Measurements from ENCODE around the gene BCAS3.
"Not testable (repeated sequence)": the region's sequence is repeated elsewhere in the genome, so short reads cannot be mapped to it uniquely, and the experiment has no call there.

BCAS3 gene

GRCh38 chr17:60891149-60891548, 213.5 kb downstream of the BCAS3 start:
- no peak for DNase-seq

DNA sequence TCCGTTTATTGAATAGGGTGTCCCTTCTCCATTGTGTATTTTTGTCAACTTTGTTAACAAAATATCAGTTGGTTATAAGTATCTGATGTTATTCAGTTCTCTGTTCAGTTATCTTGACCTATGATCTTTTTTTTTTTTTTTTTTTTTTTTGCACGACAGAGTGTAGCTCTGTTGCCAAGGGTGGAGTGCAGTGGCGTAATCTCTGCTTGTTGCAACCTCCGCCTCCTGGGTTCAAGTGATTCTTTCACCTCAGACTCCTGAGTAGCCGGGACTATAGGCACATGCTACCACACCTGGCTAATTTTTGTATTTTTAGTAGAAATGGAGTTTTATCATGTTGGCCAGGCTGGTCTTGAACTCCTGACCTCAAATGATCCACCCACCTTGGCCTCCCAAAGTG, 215.8 kb downstream of the BCAS3 start:
- DNase-seq: no peak

GRCh38 chr17:60896996-60897395, 219.3 kb downstream of the BCAS3 start:
- DNase-seq: no peak

DNA sequence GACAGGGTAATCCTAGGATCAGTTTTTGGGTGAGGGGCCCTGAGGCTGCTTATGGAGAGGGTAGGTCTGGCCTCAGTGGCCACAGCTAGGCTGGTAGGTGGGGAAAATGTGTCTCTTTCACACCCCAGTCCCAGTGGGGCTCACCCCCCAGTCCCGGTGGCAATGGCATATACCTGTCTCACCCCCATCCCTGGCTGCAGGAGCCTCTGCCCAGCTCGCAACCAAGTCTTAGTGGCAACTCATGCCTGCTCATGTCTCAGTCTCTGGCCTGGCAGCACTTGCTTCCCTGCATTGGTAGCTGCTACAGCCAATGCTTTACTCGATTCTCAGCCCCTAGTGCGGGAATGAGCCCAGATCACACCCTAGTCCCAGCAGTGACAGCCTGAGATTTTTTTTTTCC, 221.5 kb downstream of the BCAS3 start:
- DNase-seq: no peak

DNA sequence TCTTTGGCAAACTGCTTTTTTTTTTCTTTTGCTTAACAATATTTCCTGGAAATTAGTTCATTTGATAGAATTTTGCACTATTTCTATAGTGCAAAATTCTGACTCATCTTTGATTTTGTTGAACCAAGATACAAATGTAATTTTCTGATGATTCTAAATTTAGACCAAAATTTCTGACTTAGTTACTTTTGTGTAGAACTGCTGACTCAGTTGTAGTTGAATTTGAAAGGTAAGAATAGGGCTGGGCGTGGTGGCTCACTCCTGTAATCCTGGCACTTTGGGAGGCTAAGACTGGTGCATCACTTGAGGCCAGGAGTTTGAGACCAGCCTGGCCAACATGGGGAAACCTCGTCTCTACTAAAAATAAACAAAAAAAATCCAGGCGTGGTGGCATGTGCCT, 223.0 kb downstream of the BCAS3 start:
- no peak for DNase-seq

DNA sequence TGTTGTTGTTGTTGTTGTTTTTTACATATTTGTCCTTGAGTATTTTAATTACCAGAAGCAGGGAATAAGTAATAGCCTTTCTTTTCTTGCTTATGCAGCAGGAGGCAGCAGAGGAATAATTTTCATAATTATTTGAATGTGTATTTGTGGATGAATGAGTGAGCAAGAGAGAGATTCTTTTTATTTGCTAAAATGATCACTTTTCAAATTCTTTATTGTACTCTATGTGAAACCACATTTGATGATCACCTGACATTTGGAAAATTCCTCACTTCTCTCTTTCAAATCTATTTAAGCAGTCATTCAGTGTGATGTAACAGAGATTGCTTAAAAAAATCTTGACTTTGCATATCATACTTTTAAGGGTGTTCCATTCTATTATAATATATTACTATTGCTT, 223.6 kb downstream of the BCAS3 start:
- no peak for DNase-seq

DNA sequence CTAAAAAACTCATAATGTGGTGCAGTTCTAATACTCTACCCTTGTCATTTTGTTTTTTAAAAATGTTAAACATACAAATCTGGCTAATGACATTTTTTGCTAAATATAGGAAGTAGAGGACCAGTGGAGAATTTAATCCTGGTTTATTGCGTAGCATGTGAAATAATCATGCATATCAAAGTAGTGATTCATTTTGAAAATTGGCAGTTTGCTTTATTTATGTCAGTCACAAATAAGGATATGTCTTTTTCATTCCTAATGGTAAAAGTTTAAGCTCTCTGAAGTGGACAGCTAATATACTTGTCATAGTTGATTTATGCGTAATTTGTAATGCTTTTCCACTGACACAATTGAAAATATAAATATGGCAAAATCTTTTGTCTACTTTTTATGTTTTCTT, 224.2 kb downstream of the BCAS3 start:
- no peak for DNase-seq

DNA sequence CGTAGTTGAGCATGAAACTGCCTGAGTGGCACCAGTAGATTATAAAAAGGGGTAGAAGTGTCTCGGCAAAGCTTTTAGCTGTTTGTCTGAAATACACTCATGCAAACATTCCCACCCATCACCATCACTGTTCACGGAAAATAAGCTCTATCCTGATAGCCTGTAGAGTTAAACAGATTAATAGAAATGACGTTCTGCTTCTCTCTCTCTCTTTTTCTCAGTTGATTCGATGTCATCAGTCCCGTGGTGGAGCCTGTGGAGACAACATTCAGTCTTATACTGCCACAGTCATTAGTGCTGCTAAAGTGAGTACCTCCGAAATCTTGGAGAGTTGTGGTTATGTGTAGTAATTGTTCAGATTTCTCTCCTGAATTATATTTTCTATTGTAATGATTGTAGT, 224.7 kb downstream of the BCAS3 start:
- no peak for DNase-seq

DNA sequence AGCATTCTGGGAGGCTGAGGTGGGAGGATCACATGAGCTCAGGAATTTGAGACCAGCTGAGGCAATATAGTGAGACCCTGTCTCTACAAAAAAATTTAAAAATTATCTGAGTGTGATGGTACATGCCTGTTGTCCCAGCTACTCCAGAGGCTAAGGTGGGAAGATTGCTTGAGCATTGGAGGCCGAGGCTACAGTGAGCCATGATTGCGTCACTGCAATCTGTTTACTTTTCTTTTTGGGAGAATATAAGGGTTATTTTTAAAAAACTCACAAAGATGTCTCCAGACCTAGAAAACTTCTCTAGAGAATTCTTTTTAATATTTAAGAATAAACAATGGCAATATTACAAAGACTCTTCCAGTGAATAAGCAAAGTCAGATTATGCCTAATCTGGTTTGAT, 226.9 kb downstream of the BCAS3 start:
- DNase-seq: no peak

DNA sequence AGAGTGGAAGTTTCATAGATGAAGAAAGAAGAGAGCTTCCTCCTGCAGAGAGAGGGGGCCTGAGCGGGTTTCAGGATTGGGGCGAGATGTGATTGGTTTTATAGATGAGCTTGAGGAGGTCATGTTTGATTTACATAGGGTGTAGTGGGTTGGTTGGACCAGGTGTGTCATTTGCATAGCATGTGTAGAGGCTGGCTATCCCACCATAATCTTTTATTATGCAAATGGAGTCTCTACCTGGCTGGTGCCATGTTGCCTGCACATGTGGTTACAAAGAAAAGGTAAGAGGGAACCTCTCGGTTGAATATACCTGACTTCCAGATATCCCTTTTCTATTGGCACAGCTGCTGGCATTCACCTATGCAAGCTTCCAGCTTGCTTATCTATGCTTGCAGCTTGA, 228.1 kb downstream of the BCAS3 start:
- no peak for DNase-seq

GRCh38 chr17:60908324-60908723, 230.7 kb downstream of the BCAS3 start:
- no peak for DNase-seq

DNA sequence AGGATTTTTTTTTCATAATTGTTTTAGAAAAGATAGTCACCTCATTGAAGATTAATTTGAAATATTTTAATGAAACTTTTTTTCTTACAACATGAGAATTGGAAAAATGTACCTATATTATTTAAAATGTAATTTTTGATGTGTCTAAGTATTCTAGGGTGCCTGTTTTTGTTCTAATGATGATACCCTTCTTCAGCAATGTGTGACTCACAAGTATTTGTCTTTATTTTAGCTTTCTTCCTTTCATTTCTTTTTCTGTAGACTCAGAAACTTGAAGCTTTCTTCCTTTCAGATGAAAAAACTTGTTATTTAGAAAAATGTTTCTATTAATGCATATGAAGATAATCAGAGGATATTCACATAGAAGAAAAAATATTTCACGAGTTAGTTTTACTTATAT, 231.8 kb downstream of the BCAS3 start:
- no peak for DNase-seq

GRCh38 chr17:60910415-60910814, 232.8 kb downstream of the BCAS3 start:
- DNase-seq: no peak

DNA sequence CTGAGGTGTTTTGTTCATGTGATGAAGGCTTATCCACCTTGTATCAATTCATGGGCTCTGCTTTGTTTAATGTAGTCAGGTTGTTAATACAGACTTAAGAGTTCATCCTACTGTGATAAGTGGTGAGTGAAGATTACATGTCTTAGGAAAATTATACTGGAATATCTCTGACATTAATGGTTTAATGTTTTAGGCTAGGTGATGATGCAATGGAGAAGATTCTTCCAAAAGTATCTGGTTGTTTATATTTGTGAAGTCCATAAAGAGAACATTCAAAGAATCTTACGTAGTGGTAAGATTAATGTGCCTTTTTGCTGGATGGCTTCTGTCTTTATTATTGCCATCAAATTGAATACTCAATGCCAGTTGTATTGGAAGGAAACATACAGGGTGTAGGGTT, 236.4 kb downstream of the BCAS3 start:
- DNase-seq: no peak

DNA sequence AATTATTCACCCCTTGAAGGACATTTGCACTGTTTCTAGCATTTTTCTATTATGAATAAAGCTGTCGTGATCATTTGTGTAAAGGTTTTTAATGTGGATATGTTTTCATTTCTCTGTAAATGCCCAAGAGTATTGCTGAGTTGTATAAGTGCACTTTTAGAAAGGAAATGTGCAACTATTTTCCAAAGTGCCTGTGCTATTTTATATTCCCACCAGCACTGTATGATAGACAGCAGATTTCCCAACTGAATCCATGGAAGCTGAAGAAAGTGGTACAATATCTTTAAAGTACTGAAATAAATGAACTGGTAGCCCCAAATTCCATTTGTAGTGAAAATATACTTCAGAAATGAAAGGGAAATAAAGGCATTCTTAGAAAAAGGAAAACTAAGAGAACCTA, 238.4 kb downstream of the BCAS3 start:
- no peak for DNase-seq

DNA sequence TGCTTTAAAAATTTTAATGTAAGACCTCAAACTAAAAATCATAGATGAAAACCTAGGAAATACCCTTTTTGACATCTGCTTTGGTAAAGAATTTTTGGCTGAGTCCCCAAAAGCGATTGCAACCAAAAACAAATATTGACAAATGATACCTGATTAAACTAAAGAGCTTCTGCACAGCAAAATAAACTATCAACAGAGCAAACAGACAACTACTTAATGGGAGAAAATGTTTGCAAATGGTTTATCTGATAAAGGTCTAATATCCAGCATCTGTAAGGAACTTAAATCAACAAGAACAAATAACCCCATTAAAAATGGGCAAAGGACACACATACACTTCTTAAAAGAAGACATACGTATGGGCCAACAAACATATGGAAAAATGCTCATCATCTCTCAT, 242.5 kb downstream of the BCAS3 start:
- DNase-seq: no peak

- no peak for DNase-seq
These were observed 245.3 kb downstream of the BCAS3 start for GRCh38 chr17:60923000-60923399.

- no peak for DNase-seq
These were observed 249.0 kb downstream of the BCAS3 start for GRCh38 chr17:60926466-60927183.

DNA sequence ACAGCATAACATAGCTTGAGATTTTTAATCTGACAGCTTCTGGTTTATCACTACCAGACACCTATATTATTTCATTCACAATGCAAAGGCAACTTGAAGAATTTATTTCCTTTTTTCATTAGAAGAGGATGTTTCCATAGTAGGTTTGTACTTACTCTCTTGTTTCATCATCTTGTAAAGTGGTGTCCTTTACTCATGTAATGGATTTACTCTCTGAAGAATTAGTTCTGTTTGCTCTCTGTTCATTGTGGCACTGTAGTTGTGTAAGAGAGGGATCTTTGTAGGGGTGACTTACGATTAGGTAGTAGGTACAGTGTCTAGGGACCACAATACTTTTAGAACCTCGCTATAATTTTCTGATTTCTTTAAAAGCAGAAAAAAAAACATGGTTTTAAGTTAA, 256.1 kb downstream of the BCAS3 start:
- DNase-seq: no peak

DNA sequence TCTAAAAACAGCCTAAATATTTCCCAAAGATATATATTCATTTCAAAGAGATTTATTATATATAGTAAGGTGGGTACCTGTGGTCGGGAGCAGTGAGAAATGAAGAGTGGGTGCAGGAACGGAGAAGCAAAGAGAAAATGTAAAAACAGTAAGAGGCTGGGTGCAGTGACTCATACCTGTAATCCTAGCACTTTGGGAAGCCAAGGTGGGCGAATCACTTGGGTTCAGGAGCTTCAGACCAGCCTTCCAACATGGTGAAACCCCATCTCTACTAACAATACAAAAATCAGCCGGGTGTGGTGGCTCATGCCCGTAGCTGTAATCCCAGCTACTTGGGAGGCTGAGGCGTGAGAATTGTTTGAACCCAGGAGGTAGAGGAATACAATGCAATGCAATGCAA, 257.1 kb downstream of the BCAS3 start:
- DNase-seq: no peak

DNA sequence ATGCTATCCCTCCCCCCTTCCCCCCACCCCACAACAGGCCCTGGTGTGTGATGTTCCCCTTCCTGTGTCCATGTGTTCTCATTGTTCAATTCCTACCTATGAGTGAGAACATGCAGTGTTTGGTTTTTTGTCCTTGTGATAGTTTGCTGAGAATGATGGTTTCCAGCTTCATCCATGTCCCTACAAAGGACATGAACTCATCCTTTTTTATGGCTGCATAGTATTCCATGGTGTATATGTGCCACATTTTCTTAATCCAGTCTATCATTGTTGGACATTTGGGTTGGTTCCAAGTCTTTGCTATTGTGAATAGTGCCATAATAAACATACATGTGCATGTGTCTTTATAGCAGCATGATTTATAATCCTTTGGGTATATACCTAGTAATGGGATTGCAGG, 258.3 kb downstream of the BCAS3 start:
- not testable (repeated sequence) for DNase-seq

DNA sequence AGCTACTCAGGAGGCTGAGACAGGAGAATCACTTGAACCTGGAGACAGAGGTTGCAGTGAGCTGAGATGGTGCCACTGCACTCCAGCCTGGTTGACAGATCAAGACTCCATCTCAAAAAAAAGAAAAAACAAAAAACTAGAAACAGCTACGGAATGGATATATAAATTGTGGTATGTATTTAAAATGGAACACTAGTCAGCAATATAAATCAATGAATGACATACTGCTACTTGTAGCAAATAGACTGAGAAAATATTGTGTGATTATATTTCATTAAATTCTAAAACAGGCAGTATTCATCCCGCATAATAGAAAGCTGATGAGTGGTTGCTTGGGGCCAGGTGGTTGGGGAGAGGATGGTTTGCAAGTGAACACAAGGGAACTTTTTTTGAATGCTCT, 261.7 kb downstream of the BCAS3 start:
- DNase-seq: no peak

GRCh38 chr17:60941028-60941427, 263.4 kb downstream of the BCAS3 start:
- no peak for DNase-seq

DNA sequence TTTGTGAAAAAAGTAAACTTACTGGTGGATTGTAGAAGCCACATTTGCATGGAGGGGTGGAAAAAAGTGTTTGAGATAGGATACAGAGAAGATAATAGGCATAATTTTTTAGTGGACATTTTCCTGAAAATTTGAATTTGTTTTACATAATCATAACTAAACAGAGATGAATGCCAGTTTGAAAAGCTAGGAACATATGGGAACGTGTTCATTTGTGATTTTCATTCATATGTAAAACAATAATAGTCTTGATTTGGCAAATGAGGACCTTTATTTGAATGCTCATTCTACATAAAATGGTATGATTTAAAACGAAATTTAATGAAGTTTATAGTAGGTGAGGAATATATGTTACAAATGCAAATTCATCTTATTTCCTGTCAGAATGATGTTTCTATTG, 263.9 kb downstream of the BCAS3 start:
- no peak for DNase-seq

DNA sequence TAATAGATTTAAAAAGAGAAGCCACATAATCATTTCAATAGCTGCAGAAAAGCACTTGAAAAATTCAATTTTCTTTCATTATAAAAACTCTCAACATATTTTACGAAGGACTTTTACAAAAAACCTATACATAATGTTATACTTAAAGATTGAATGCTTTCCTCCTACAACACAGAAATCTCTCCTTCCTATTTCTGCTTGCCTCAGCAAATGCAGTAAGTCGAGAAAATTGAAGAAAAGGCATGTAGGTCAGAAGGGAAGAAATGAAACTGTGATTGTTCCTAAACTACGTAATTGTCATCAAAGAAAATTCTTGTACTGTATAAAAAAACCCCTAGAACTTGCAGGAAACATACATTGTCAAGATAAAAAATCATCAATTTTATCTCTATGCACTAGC, 267.1 kb downstream of the BCAS3 start:
- DNase-seq: no peak

DNA sequence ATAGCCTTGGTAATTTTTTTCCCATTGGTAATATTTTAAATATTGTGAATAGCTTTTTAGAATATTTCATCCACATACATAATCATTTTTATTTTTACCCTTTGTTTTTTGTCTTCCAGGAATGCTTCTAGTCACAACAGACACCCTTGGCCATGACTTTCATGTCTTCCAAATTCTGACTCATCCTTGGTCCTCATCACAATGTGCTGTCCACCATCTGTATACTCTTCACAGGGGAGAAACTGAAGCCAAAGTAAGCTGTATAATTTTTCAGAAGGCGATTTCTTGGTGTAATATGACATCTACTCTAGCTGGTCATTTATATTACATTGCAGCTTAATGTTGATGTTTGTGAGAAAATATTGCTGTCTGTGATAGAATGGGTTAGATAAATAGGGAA, 269.4 kb downstream of the BCAS3 start:
- no peak for DNase-seq
